HepG2 (cell line): Measurements from ENCODE around the gene A3GALT2. TPM values are rescaled to one million over a fixed set of nuclear protein-coding genes. Genes with fewer than 3 reads are reported as not detected.

Experiments
- DBP ChIP-seq: sonication (generic); formaldehyde crosslinking; IDR thresholded peaks from 2 replicates; pipeline ENCODE4 v1.4.0; 2020; ENCODE audit warnings: missing genetic modification reagents; ENCODE audit errors: not compliant biosample characterization
- GATAD2A ChIP-seq: IDR thresholded peaks from 2 replicates; pipeline ENCODE4 v1.6.1; 2016
- GRHL1 ChIP-seq: sonication (generic); formaldehyde crosslinking; conservative IDR thresholded peaks from 2 replicates; pipeline ENCODE4 v1.8.0; 2022; ENCODE audit warnings: missing genetic modification reagents
- IKZF5 ChIP-seq: IDR thresholded peaks from 2 replicates; pipeline ENCODE4 v1.6.1; 2018; ENCODE audit warnings: missing genetic modification reagents, mild to moderate bottlenecking, missing compliant biosample characterization
- MTERF4 ChIP-seq: sonication (generic); formaldehyde crosslinking; IDR thresholded peaks from 2 replicates; pipeline ENCODE4 v1.8.0; 2023; ENCODE audit warnings: mild to moderate bottlenecking, missing genetic modification reagents
- MXD4 ChIP-seq: IDR thresholded peaks from 2 replicates; pipeline ENCODE4 v1.6.1; 2016; ENCODE audit warnings: mild to moderate bottlenecking, missing biosample characterization, missing genetic modification reagents
- POLR2G ChIP-seq: fragments of 200-400 bp; formaldehyde crosslinking; IDR thresholded peaks from 2 replicates; pipeline ENCODE4 v1.6.1; 2018; ENCODE audit warnings: mild to moderate bottlenecking, low read depth, low read length, moderate library complexity
- RBFOX2 ChIP-seq: fragments of 200-400 bp; formaldehyde crosslinking; IDR thresholded peaks from 2 replicates; pipeline ENCODE4 v1.6.1; 2017; ENCODE audit warnings: low read depth, mild to moderate bottlenecking, low read length
- SKI ChIP-seq: fragments of 450-650 bp; IDR thresholded peaks from one replicate; pipeline ENCODE4 v1.6.1; 2018; ENCODE audit warnings: mild to moderate bottlenecking; ENCODE audit not compliant: partially characterized antibody
- THRA ChIP-seq: sonication (generic); formaldehyde crosslinking; IDR thresholded peaks from 2 replicates; pipeline ENCODE4 v1.4.0; 2020; ENCODE audit warnings: missing genetic modification reagents, borderline replicate concordance
- ZBTB33 ChIP-seq: sonication (generic); formaldehyde crosslinking; IDR thresholded peaks from 2 replicates; pipeline ENCODE4 v1.4.0; 2020; ENCODE audit warnings: missing genetic modification reagents
- ZNF234 ChIP-seq: sonication (generic); formaldehyde crosslinking; conservative IDR thresholded peaks from 2 replicates; pipeline ENCODE4 v1.5.1; 2020; ENCODE audit warnings: mild to moderate bottlenecking, missing genetic modification reagents
- ZNF687 ChIP-seq: sonication (generic); formaldehyde crosslinking; IDR thresholded peaks from 2 replicates; pipeline ENCODE4 v1.5.1; 2020; ENCODE audit warnings: mild to moderate bottlenecking, missing genetic modification reagents, moderate library complexity
- polyA plus RNA-seq, 8 experiments: library from polyadenylated mRNA; depleted of rRNA in 3 of 8; stranded (reverse) in 7 of 8; unstranded in 1 of 8; fragments of >200 nt; fragmentation: Illumina TruSeq in 4 of 8; extraction: Trizol in 4 of 8; gene quantifications; 2 replicates each; pipeline versions ENCODE4 v1.2.1 to v1.2.3, GENCODE V29; 2011 to 2016; ENCODE audit warnings: low read depth in 4 of 8, missing spikeins in 1 of 8, mixed read lengths in 1 of 8; ENCODE audit not compliant: insufficient read depth in 1 of 8
- total RNA-seq, 5 experiments: library from RNA; depleted of rRNA; stranded (reverse); fragments of >200 nt; fragmentation: Illumina TruSeq; extraction: Trizol; gene quantifications; 2 replicates each; pipeline ENCODE4 v1.2.3, GENCODE V29; 2016; ENCODE audit warnings: low read depth in 1 of 5

A3GALT2 gene
- total and polyA plus RNA-seq, 2 of the 13 experiments (the other 11 are each of a cell fraction or from before 2014, with no cell fraction given): not detected

GRCh38 chr1:33295450-33296081, 25.3 kb downstream of the A3GALT2 start (continued):
- TF ChIP-seq ZBTB33 (peak; percentile 72; the same call in 1 of the 2 replicates), MXD4 (CRISPR knock-in tag) (no peak), ZNF234 (no peak), GRHL1 (no peak), MTERF4 (CRISPR knock-in tag) (no peak), ZNF687 (peak; percentile 55), POLR2G (no peak), IKZF5 (CRISPR knock-in tag) (0 out of 2 replicates have a peak, but pooled peaks have one; percentile 21), RBFOX2 (no peak), THRA (CRISPR knock-in tag) (0 out of 2 replicates have a peak, but pooled peaks have one; percentile 33), DBP (no peak), SKI (no peak), GATAD2A (no peak)
